ENCODE data around the gene NOTCH1.

- TF ChIP-seq CTCF (IDR thresholded peaks at IDR 0.05; ENCODE audit: low read length), result no peak
- TF ChIP-seq EZH2phosphoT487 (IDR thresholded peaks at IDR 0.05; ENCODE audit: low read length), result no peak
Measured at GRCh38 chr9:136520053-136520540, 25.8 kb downstream of the NOTCH1 start.
